ENCODE data around the gene SPRR1B.

GRCh38 chr1:153049211-153049610, 18.2 kb downstream of the SPRR1B start:
- no peak for TF ChIP-seq POLR2A (IDR thresholded peaks at IDR 0.05; ENCODE audit: low read depth, low read length)
- TF ChIP-seq POLR2AphosphoS5 (IDR thresholded peaks at IDR 0.05; ENCODE audit: low read depth, low read length): no peak
